OCI-LY7 (cell line): ENCODE results near the gene FAM20B.

Experiments
- EZH2phosphoT487 ChIP-seq: fragments of 200-600 bp; sonication (generic); IDR thresholded peaks from 2 replicates; pipeline ENCODE4 v1.6.1; 2018; ENCODE audit warnings: low read depth, borderline replicate concordance, mild to moderate bottlenecking, mixed run types, antibody characterized with exemption, low read length, moderate library complexity, mixed read lengths
- TF ChIP-seq, protein P1 (sequence below): fragments of 200-600 bp; sonication (generic); conservative IDR thresholded peaks from 2 replicates; pipeline ENCODE4 v1.5.1; 2014; ENCODE audit warnings: mild to moderate bottlenecking, antibody characterized with exemption, low read length, moderate library complexity, mixed read lengths

DNA sequence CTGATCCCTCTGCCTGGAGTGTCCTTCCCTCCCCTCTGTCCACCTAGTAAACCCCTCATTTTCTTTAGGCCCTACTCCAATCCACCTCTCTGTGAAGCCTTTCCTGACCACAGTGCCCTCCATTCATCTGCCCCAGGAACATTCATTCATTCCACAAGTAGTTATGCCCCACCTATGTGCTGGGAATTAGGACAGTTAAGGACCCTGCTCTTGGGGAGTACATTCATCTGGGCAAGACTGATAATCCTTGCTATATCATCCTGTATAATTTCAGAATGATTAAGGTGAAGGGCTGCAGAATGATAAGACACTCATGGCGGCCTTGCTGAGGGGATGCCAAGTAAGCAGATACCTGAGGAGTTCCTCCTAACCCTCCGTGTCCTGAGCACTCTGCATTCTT lies 10.3 kb upstream of the FAM20B start:
- TF ChIP-seq, protein P1, sequence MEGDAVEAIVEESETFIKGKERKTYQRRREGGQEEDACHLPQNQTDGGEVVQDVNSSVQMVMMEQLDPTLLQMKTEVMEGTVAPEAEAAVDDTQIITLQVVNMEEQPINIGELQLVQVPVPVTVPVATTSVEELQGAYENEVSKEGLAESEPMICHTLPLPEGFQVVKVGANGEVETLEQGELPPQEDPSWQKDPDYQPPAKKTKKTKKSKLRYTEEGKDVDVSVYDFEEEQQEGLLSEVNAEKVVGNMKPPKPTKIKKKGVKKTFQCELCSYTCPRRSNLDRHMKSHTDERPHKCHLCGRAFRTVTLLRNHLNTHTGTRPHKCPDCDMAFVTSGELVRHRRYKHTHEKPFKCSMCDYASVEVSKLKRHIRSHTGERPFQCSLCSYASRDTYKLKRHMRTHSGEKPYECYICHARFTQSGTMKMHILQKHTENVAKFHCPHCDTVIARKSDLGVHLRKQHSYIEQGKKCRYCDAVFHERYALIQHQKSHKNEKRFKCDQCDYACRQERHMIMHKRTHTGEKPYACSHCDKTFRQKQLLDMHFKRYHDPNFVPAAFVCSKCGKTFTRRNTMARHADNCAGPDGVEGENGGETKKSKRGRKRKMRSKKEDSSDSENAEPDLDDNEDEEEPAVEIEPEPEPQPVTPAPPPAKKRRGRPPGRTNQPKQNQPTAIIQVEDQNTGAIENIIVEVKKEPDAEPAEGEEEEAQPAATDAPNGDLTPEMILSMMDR: no peak
- no peak for TF ChIP-seq EZH2phosphoT487
